ENCODE measurements around the gene PPP4R3A. TPM values are rescaled to one million over a fixed set of nuclear protein-coding genes. Genes with fewer than 3 reads are reported as not detected.

PPP4R3A gene
- total and polyA plus RNA-seq, 3 donors from 2014 or later = 106 to 132 (median 113) TPM

GRCh38 chr14:91473046-91473445 is 37.1 kb downstream of the PPP4R3A start:
- WGBS, 2 donors = 89 to 98% methylated on average over 2 of the region's 2 CpGs
- no peak overlapping the region for H3K27ac ChIP-seq
- no peaks in the 10 kb centered on the region for H3K4me1 ChIP-seq
- no peak overlapping the region for H3K4me3 ChIP-seq
- no peaks in the 10 kb centered on the region for H3K27me3 ChIP-seq
- H3K9me3 ChIP-seq = no peaks in the 10 kb centered on the region
- TF ChIP-seq POLR2A (IDR thresholded peaks at IDR 0.05) = no peak
- TF ChIP-seq, protein P1, sequence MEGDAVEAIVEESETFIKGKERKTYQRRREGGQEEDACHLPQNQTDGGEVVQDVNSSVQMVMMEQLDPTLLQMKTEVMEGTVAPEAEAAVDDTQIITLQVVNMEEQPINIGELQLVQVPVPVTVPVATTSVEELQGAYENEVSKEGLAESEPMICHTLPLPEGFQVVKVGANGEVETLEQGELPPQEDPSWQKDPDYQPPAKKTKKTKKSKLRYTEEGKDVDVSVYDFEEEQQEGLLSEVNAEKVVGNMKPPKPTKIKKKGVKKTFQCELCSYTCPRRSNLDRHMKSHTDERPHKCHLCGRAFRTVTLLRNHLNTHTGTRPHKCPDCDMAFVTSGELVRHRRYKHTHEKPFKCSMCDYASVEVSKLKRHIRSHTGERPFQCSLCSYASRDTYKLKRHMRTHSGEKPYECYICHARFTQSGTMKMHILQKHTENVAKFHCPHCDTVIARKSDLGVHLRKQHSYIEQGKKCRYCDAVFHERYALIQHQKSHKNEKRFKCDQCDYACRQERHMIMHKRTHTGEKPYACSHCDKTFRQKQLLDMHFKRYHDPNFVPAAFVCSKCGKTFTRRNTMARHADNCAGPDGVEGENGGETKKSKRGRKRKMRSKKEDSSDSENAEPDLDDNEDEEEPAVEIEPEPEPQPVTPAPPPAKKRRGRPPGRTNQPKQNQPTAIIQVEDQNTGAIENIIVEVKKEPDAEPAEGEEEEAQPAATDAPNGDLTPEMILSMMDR (IDR thresholded peaks at IDR 0.05) = no peak
- H3K36me3 ChIP-seq (ENCODE audit: low read depth, missing control alignments) = no peaks in the 10 kb centered on the region
- intact Hi-C loops (cut with DNase I; ENCODE audit: low total_unique reads) = no loop called here
- DNase-seq = no peak

DNA sequence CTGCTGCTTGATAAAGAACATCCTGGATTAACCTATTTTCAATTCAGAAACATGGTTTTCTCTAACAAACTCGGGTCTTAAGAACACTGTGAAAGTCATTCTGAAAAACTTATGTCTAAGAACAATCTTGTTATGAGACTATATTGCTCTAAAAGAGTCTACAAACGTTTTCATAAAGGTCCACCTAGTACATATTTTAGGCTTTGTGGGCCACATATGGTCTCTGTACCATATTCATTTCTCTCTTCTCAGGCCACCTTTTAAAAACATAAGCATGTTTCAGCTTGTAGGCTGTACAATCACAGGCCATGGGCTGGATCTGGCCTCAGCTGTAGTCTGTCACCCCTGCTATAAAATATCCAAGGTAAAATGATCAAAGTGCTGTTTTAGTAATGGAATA is 39.9 kb downstream of the PPP4R3A start:
- H3K4me3 ChIP-seq = no peak overlapping the region
- 75 to 81% methylated on average over 2 of the region's 2 CpGs for WGBS, 2 donors
- intact Hi-C loops (cut with DNase I; ENCODE audit: low total_unique reads) = no loop called here
- DNase-seq = no peak
- H3K27me3 ChIP-seq = no peaks in the 10 kb centered on the region
- no peaks in the 10 kb centered on the region for H3K4me1 ChIP-seq
- no peak overlapping the region for H3K27ac ChIP-seq
- no peak for TF ChIP-seq POLR2A (IDR thresholded peaks at IDR 0.05)
- TF ChIP-seq, protein P1 (IDR thresholded peaks at IDR 0.05) = no peak
- no peaks in the 10 kb centered on the region for H3K9me3 ChIP-seq
- no peaks in the 10 kb centered on the region for H3K36me3 ChIP-seq (ENCODE audit: low read depth, missing control alignments)

- no peak for DNase-seq
- no peaks in the 10 kb centered on the region for H3K27me3 ChIP-seq
- WGBS, 2 donors = 44 to 58% methylated on average over 4 of the region's 4 CpGs
- no peak for TF ChIP-seq POLR2A (IDR thresholded peaks at IDR 0.05)
- TF ChIP-seq, protein P1 (IDR thresholded peaks at IDR 0.05) = no peak
- H3K9me3 ChIP-seq = no peaks in the 10 kb centered on the region
- no peaks in the 10 kb centered on the region for H3K4me1 ChIP-seq
- H3K27ac ChIP-seq = no peak overlapping the region
- no peaks in the 10 kb centered on the region for H3K36me3 ChIP-seq (ENCODE audit: low read depth, missing control alignments)
- intact Hi-C loops (cut with DNase I; ENCODE audit: low total_unique reads) = no loop called here
- H3K4me3 ChIP-seq = no peak overlapping the region
These were observed 43.9 kb downstream of the PPP4R3A start for GRCh38 chr14:91466192-91466591.

GRCh38 chr14:91464615-91465205 is 45.4 kb downstream of the PPP4R3A start:
- no peak for TF ChIP-seq POLR2A (IDR thresholded peaks at IDR 0.05)
- TF ChIP-seq, protein P1 (IDR thresholded peaks at IDR 0.05) = no peak
- intact Hi-C loops (cut with DNase I; ENCODE audit: low total_unique reads) = no loop called here
- WGBS, 2 donors = 65 to 79% methylated on average over 3 of the region's 3 CpGs
- Histone ChIP-seq H3K9me3 (no peaks in the 10 kb centered on the region), H3K4me3 (no peak overlapping the region), H3K27ac (no peak overlapping the region), H3K4me1 (no peaks in the 10 kb centered on the region), H3K36me3 (ENCODE audit: low read depth, missing control alignments) (no peaks in the 10 kb centered on the region), H3K27me3 (no peaks in the 10 kb centered on the region)
- DNase-seq = no peak

DNA sequence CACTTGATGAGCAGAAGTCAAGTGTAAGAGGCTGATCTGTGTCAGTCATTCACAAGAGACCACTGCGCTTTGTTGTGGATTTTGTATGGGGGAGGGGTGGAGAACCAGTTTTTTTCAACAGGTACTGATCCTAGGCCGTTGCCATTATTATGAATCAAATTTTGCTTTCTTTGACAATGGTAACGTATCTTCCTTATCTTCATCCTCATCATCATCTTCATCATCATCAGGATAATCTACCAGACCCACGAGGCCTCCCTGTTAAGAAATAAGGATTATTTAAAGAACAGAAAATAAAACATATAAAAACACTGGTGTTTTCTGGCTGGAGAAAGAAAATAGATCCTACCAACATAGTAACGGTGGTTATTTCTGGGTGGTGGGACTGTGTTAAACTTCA is 51.5 kb downstream of the PPP4R3A start:
- H3K36me3 ChIP-seq (ENCODE audit: low read depth, missing control alignments) = no peaks in the 10 kb centered on the region
- no peak for DNase-seq

More for the DNA sequence above, 51.5 kb downstream of the PPP4R3A start:
- intact Hi-C loops (cut with DNase I; ENCODE audit: low total_unique reads) = no loop called here
- TF ChIP-seq, protein P1 (IDR thresholded peaks at IDR 0.05) = no peak
- no peak for TF ChIP-seq POLR2A (IDR thresholded peaks at IDR 0.05)
- Histone ChIP-seq H3K4me3 (no peak overlapping the region), H3K27ac (no peak overlapping the region), H3K27me3 (no peaks in the 10 kb centered on the region), H3K4me1 (peaks cover 13% of the 10 kb centered on the region), H3K9me3 (no peaks in the 10 kb centered on the region)
- WGBS, 2 donors = 86 to 89% methylated on average over 5 of the region's 5 CpGs

Data from testis (tissue), 3 donors.